Progenitor cell of endocrine pancreas (in vitro differentiated cells): ENCODE measurements around the gene PPP1R9B. TPM values are rescaled to one million over a fixed set of nuclear protein-coding genes. Genes with fewer than 3 reads are reported as not detected.

Source experiments
- DNase-seq: peaks from one replicate; pipeline ENCODE4 v3.0.0; 2021; ENCODE audit warnings: low spot score; ENCODE audit not compliant: unreplicated experiment
- H3K27ac Mint-ChIP-seq: 2 replicates; pipeline ENCODE4 v1.8.0; 2021; ENCODE audit warnings: mild to moderate bottlenecking, moderate library complexity, mixed read lengths
- H3K27me3 Mint-ChIP-seq: 2 replicates; pipeline ENCODE4 v1.8.0; 2021; ENCODE audit warnings: mixed read lengths
- H3K36me3 Mint-ChIP-seq: 2 replicates; pipeline ENCODE4 v1.8.0; 2022; ENCODE audit warnings: mixed read lengths; ENCODE audit not compliant: insufficient read depth
- H3K4me1 Mint-ChIP-seq: 2 replicates; pipeline ENCODE4 v1.8.0; 2021; ENCODE audit warnings: low read depth, mixed read lengths
- H3K4me3 Mint-ChIP-seq: 2 replicates; pipeline ENCODE4 v1.8.0; 2021; ENCODE audit warnings: low read depth, mild to moderate bottlenecking, moderate library complexity, mixed read lengths
- H3K9me3 Mint-ChIP-seq: 2 replicates; pipeline ENCODE4 v1.8.0; 2021; ENCODE audit warnings: low read depth, mixed read lengths
- CTCF ChIP-seq: fragments of 200-600 bp; sonication (generic); IDR thresholded peaks from one replicate; pipeline ENCODE4 v1.5.0; 2021; ENCODE audit warnings: antibody characterized with exemption, mild to moderate bottlenecking; ENCODE audit not compliant: unreplicated experiment
- total RNA-seq: library from RNA; stranded (reverse); gene quantifications from 2 replicates; pipeline ENCODE4 v1.2.1, GENCODE V29; 2021

PPP1R9B gene
- total RNA-seq, 1 donor from 2014 or later, result 35.7 TPM

DNA sequence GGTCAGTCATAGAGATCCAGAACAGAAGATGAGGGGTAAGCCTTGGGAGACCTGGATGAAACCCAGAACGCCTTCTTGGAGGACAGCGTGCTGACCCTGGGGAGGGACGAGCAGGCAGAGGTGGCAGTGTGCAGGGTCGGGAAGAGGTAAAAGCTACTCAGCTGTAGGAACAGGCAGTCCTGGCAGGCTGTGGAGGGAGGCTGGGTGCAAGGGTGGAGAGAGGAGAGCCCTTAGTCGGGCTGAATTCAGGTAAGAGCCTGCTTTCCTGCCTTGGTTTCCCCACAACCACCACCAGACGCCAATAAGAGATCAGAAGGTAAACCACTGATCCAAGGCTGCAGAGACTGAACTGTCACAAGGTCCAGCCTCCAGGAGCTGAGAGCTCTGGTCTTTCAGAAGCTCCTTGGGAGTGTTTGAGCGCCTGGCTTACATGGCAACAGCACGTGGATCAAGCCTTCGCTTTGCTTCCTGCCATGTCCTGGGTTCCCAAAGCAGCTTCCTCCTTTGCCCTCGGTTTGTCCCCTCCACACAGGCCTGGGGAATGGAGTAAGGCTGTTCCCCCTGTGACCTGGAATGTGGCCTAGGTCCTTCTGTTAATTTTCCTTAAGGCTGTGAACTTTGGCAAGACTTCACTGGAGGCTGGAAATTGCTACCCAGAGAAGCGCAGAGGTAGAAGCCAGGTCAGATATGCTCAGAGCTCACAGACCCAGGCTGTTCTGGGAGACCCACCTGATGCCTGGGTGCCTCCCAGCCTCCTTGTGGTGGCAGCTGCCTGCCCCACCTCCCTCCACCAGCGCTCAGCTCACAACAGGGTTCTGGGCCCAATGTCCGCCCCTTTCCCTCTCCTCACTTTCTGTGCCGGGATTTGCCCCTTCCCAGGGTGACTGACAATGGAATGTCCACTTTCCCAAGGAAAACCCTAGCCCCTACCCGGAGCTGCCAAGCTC is 59.2 kb downstream of the PPP1R9B start:
- H3K4me1 Mint-ChIP-seq, result peaks cover 10% of the 10 kb centered on the region
- H3K27ac Mint-ChIP-seq, result no peak overlapping the region
- no peak overlapping the region for H3K4me3 Mint-ChIP-seq
- no peak for TF ChIP-seq CTCF
- no peak for DNase-seq
- H3K27me3 Mint-ChIP-seq, result peaks cover 3% of the 10 kb centered on the region
- H3K9me3 Mint-ChIP-seq, result no peaks in the 10 kb centered on the region
- H3K36me3 Mint-ChIP-seq, result no peaks in the 10 kb centered on the region

GRCh38 chr17:50090071-50090470 is 60.4 kb downstream of the PPP1R9B start:
- Mint-ChIP-seq H3K27ac (no peak overlapping the region), H3K4me3 (no peak overlapping the region), H3K27me3 (peaks cover 3% of the 10 kb centered on the region), H3K9me3 (no peaks in the 10 kb centered on the region), H3K36me3 (no peaks in the 10 kb centered on the region), H3K4me1 (peaks cover 3% of the 10 kb centered on the region)
- TF ChIP-seq CTCF, result no peak
- no peak for DNase-seq

DNA sequence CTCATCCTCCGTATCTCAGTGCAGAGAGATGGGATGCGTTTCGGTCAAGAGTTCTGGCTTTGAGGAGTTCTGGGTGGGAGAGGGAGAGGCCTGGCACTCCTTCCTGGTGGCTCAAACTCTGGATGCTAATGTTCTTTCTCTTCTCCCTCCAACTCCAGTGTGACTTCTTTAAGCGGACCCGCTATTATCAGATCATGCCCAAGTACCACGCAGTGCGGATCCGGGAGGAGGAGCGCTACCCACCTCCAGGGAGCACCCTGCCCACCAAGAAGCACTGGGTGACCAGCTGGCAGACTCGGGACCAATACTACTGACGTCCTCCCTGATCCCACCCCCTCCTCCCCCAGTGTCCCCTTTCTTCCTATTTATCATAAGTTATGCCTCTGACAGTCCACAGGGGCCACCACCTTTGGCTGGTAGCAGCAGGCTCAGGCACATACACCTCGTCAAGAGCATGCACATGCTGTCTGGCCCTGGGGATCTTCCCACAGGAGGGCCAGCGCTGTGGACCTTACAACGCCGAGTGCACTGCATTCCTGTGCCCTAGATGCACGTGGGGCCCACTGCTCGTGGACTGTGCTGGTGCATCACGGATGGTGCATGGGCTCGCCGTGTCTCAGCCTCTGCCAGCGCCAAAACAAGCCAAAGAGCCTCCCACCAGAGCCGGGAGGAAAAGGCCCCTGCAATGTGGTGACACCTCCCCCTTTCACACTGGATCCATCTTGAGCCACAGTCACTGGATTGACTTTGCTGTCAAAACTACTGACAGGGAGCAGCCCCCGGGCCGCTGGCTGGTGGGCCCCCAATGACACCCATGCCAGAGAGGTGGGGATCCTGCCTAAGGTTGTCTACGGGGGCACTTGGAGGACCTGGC is 61.3 kb downstream of the PPP1R9B start:
- Mint-ChIP-seq H3K27ac (no peak overlapping the region), H3K4me3 (no peak overlapping the region), H3K9me3 (no peaks in the 10 kb centered on the region), H3K36me3 (peaks cover 1% of the 10 kb centered on the region), H3K27me3 (peaks cover 3% of the 10 kb centered on the region), H3K4me1 (no peaks in the 10 kb centered on the region)
- TF ChIP-seq CTCF, result no peak
- no peak for DNase-seq

DNA sequence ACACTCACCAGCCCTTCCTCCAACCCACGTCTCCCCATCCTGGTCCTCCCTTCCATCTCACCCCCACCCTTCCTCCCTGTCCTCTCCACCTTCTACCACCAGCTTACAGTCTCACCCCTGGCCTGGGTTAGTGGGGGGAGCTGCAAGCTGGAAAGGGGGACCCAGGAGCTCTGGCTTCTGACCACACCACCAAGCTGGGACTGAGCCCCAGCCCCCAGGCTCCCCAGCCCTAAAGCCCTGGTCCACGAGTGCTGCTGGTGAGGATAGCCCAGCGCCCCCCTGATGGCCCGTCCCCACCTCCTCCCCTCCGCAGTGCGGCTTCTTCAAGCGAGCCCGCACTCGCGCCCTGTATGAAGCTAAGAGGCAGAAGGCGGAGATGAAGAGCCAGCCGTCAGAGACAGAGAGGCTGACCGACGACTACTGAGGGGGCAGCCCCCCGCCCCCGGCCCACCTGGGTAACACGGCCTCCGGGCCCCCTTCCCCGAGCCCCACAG is 62.5 kb downstream of the PPP1R9B start:
- TF ChIP-seq CTCF, result no peak
- Mint-ChIP-seq H3K36me3 (peaks cover 1% of the 10 kb centered on the region), H3K9me3 (no peaks in the 10 kb centered on the region), H3K27ac (no peak overlapping the region), H3K4me3 (no peak overlapping the region), H3K4me1 (no peaks in the 10 kb centered on the region), H3K27me3 (no peaks in the 10 kb centered on the region)
- no peak for DNase-seq
